GM19193 (cell line): ENCODE data around the gene ADGRA1.

ENCODE experiments used
- POLR2A ChIP-seq: IDR thresholded peaks from 4 replicates; pipeline ENCODE4 v1.6.1; 2011; ENCODE audit not compliant: insufficient read depth, insufficient read length; ENCODE audit errors: extremely low read depth

Gene ADGRA1

GRCh38 chr10:133104963-133105640 is 17.4 kb downstream of the ADGRA1 start:
- no peak for TF ChIP-seq POLR2A

GRCh38 chr10:133105686-133106390 is 18.1 kb downstream of the ADGRA1 start:
- no peak for TF ChIP-seq POLR2A

- no peak for TF ChIP-seq POLR2A
These were observed 18.8 kb downstream of the ADGRA1 start for GRCh38 chr10:133106516-133106915.

- TF ChIP-seq POLR2A: no peak
These were observed 19.7 kb downstream of the ADGRA1 start for GRCh38 chr10:133107442-133107841.

- no peak for TF ChIP-seq POLR2A
These were observed 22.0 kb downstream of the ADGRA1 start for GRCh38 chr10:133109711-133110110.

GRCh38 chr10:133110133-133110532 is 22.4 kb downstream of the ADGRA1 start:
- no peak for TF ChIP-seq POLR2A

- TF ChIP-seq POLR2A: no peak
These were observed 23.0 kb downstream of the ADGRA1 start for GRCh38 chr10:133110609-133111275.

GRCh38 chr10:133113146-133113830 is 25.6 kb downstream of the ADGRA1 start:
- TF ChIP-seq POLR2A: no peak

- no peak for TF ChIP-seq POLR2A
These were observed 26.1 kb downstream of the ADGRA1 start for GRCh38 chr10:133113847-133114246.

- TF ChIP-seq POLR2A: no peak
These were observed 26.5 kb downstream of the ADGRA1 start for GRCh38 chr10:133114251-133114650.

GRCh38 chr10:133114726-133115452 is 27.2 kb downstream of the ADGRA1 start:
- no peak for TF ChIP-seq POLR2A

- no peak for TF ChIP-seq POLR2A
These were observed 27.7 kb downstream of the ADGRA1 start for GRCh38 chr10:133115453-133115842.

GRCh38 chr10:133115976-133116375 is 28.3 kb downstream of the ADGRA1 start:
- no peak for TF ChIP-seq POLR2A

- TF ChIP-seq POLR2A: no peak
These were observed 28.7 kb downstream of the ADGRA1 start for GRCh38 chr10:133116455-133116854.

GRCh38 chr10:133117036-133117687 is 29.4 kb downstream of the ADGRA1 start:
- TF ChIP-seq POLR2A: no peak

- TF ChIP-seq POLR2A: no peak
These were observed 30.0 kb downstream of the ADGRA1 start for GRCh38 chr10:133117688-133118071.
